Measurements from ENCODE around the gene RALGDS.
"Not testable (repeated sequence)": the region's sequence is repeated elsewhere in the genome, so short reads cannot be mapped to it uniquely, and the experiment has no call there.

Gene RALGDS

DNA sequence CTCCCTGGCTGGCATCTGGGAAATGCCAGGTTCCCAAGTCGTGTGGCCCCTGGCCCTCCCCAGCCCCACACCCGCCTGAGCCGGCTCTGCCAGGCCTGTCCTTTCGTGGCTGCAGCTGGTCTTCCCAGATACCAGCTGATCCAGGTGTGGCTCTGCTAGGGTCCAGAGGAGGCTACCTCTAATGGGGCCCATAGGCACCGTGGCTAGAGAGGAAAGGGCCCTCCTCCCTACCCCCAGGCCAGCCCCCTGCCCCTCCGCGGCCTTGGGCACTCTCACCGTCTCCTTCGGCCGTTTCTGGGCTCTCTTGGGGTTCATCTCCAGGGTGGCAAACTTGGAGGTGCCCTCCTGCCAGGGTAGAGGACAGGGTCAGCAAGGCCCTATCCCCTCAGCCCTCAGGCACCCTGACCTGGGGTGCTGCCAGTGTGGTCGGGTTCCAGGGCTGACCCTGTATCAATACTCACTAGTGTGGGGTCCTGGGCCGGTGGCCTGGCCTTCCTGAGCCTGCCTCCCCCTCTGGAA is 17.0 kb downstream of the RALGDS start:
- no peak for DNase-seq

DNA sequence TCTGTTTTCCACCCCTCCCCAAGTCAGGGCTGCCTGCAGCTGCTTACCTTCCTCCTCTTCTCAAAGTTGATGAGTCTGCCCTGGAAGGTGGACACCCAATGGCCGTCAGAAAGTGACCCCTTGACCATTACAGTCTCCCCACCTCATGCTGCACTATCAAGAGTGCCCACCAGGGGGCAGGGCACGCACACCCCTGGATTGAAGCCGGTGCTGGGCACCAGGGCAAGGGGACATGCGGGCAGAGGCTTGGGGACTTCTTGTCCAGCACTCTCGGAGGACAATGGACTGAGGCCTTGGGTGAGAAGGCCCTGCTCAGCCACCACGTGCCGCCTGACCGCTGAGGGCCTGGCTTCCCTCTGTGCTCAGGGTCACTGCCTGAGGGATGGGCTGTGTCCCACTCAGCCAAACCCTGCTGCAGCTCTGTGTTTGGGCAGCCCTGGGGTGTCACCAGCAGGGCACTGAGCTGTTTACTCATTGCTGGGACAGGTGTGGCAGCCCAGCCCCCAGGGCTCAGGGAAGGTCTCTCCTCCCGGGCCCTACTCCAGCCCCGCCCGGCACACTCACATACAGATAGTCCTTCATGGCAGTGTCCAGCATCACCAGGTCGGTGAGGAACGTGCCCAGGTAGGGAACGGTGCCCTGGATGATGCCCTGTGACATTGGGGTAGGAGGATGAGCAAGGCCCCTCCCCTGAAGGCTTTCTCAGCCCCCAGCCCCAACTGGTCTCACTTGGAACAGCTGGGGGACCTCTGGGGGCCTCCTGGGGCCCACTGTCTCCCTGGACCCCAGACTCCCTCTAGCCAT is 17.7 kb downstream of the RALGDS start:
- DNase-seq, result peak; percentile 53

DNA sequence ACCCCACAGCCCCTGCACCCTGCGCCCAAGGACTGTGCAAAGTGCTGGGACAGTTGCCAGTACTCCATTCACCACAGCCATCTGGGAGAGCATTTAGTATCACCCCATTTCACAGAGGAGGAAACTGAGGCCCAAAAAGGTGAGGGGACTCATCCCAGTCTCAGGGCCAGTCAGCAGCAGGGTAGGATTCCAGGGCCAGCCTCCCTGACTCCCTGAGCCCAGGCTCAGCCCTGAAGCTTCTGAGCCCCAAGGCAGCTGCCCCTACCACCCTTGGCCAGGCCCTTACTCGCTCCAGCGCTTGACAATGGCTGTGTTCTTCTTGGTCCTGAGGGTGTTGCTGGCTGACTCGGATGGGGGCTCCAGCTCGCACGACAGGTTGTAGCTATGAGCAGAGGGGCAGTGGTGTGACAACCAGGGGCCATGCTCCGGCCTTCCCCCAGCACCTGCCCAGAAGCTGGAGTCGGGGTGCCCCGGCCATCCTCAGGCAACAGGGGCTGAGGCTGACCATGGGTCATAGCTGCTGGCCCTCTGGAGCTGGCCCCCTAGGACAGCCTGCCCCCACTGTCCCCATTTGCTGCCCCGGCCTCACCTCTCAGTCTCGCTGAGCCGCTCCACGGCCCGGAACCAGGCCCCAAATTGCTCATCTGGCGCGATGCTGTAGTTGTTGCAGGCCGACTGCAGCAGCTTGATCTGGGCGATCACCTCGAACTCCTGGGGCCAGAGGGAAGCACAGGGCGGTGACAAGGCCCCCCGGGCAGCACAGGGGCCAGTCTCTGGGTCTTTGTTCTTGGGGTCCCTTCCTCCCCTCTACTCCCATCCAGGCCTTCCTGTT is 18.6 kb downstream of the RALGDS start:
- no peak for DNase-seq

DNA sequence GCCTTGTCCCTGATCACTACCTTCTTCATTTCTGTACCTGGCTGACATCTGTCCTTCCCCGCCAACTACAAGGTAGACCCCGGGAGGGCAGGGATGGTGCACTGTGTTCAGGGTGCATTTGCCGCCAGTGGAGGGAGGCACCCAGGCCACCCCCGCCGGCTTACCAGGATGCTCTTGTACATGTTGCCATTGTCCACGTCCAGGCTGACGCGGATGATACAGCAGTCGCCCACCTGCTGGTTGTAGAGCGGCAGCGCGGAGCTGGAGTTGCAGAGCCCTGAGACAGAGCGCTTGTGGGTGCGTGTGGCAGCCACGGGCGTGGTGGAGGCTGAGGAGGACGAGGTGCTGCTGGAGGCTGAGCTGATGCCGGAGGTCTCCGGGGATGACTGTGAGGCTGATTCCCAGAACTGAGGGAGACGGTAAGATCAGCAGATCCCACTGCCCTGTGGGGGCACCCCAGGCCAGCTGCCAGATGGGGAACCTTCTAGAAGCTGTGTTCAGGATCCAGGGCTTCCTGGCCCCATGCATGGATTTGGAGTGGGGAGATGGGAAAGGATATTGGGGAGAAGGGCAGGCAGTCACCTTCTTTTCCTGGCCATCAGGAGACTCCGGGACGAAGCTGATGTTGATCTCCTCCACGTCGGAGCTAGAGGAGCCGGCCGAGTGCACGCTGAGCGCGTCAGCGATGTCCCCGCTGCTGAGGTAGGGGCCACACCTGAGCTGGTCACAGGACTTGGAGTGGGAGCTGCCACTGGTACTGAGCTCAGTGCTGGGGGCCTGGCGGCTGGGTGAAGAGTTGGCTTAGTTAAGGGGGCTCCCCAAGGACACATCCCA is 19.5 kb downstream of the RALGDS start:
- DNase-seq, result no peak

DNA sequence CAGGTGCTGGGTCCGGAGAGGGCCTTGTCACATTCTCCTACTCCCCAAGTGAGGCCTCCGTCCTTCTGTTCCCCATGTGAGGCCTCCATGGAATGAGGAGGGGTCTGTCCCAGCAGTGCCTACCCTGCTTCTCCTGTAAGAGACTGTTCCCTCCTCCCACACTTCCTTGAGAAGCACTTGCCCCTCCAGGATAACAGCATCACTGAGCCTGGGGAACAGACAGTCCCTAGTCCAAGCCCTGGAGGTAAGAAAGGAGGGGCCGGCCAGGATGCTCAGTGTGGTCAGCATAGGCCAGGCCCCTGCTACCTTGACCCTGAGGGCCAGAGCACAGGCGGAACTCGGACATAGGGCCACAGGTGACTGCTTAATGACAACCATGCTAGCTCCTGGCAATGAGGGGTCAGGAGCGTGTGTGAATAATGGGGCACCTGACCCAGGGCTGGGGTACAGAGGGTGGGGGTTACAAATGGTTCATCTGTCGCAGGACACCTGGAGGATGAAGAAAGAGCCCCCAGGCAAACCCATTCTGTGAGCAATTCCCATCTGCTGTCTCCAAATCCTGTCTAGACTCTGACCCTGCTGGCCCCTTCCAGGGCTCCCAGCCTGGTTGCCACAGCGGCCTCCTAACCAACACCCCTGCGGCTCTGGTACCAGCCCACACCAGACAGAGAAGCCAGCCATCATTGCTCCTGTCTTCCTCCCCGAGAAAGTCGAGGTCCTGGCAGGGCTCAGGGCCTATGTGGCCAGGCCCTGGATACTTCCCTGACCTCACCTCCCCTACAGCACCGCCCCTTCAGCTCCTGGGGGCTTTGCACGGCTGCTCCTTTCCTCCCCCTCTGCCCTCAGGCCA is 20.3 kb downstream of the RALGDS start:
- no peak for DNase-seq

DNA sequence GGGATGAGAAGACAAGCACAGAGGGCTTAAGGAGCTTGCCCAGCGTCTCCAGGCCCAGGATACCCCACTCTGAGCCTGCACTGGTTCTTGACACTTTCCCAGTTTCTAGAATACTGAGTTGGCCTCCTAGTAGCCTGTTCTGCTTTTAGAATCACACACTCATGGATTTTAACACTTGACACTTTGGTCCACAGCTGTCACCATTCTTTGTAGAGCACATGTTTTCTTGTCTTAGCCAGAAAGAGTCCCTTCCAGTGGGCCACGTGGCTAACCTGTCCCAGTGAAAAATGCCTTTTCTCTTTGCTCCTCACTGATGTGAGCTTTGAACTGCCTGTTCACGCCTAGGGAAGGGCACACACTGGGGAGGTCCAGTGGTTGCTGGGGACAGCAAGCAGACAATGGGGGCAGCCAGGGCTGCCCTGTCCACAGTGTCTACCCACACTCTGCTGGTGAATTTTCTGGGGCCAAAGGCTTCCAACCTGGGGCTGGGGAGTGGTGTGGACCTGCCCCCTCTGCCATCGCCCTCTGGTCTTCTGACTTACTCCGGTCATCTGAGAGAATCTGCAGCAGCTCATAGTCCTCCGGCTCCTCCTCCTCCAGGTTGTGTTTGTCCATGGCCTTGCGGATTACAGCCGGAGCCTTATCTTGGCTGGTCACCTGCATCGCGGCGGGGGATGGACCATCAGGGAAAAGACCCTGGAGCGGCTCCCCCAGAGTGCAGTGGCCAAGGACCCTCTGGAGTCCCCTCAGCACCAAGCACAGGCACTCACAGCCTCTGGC is 21.1 kb downstream of the RALGDS start:
- no peak for DNase-seq

DNA sequence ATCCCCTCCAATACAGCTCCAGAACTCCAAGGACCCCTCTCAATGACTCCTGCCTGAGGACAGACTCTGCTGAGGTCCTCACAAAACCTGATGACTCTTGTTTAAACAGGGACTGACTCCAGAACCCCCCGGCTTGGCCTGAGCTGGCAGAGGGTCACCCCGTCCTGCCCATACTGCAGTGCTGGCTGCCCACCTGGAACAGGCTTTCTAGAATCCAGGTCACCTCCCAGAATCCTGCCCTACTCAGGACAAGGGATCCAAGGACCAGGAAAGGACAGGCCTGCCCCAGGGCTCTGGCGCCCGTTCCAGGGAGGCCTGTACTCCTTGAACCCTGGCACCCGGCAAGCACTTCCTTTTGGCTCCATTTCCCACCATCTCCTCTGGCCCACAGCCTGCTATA is 22.2 kb downstream of the RALGDS start:
- DNase-seq, result no peak

DNA sequence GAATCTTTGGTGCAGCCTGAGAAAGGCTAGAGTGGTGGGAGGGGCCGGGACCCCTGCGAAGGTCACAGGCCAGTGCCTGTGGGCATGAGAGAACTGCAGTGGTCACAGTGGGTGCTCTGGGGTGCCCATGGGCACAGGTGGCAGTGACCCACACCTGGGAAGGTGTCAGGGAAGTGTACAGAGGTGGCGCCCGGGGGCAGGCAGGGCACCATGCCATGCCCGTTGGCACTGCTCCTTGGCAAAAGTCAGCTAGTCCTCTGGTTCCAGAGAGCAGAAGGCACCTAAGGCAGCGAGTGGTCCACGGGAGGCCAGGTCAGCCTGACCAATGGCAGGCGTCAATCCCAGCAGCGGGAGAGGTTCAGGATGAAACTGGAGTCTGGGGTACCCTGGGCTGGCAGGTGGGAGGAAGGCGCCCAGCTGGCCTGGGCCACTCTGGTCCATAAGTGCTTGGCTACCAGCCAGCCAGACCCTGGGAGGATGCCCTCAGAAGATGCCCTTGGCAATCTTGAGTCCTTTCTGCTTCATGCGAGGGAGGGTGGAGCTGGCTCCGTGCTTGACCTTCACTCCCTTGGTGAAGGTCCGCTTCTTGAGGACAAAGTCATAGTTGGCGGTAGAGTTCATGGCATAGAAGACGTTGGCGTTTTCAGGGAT is 22.8 kb downstream of the RALGDS start:
- DNase-seq, result no peak

DNA sequence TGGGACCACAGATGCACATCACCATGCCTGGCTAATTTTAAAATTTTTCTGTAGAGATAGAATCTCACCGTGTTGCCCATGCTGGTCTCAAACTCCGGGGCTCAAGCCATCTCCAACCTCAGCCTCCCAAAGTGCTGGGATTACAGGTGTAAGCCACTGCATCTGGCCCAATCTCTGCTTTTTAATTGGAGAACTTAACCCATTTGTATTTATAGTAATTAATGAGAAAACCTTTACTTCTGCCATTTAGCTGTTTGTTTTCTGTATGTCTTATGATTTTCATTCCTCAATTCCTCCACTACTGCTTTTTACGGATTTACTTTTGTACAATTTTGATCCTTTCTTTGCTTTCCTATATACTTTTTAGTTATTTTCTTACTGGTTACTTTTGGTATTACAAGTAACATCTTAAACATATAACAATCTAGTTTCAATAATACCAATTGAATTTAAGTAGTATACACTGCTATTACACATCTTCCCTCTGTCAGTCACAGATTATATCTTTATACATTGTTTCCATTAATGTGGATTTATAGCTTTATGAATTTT is 26.1 kb downstream of the RALGDS start:
- no peak for DNase-seq

DNA sequence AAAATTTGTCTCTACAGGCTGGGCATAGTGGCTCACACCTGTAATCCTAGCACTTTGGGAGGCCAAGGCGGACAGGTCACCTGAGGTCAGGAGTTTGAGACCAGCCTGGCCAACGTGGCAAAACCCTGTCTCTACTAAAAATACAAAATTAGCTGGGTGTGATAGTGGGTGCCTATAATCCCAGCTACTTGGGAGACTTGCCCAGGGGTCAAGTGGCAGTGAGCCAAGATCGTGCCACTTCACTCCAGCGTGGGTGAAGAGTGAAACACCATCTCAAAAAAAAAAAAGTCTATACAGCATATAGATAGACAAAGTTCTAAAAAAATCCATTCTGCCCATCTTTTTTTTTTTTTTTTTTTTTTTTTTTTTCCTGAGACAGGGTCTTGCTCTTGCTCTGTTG is 26.7 kb downstream of the RALGDS start:
- not testable (repeated sequence) for DNase-seq

DNA sequence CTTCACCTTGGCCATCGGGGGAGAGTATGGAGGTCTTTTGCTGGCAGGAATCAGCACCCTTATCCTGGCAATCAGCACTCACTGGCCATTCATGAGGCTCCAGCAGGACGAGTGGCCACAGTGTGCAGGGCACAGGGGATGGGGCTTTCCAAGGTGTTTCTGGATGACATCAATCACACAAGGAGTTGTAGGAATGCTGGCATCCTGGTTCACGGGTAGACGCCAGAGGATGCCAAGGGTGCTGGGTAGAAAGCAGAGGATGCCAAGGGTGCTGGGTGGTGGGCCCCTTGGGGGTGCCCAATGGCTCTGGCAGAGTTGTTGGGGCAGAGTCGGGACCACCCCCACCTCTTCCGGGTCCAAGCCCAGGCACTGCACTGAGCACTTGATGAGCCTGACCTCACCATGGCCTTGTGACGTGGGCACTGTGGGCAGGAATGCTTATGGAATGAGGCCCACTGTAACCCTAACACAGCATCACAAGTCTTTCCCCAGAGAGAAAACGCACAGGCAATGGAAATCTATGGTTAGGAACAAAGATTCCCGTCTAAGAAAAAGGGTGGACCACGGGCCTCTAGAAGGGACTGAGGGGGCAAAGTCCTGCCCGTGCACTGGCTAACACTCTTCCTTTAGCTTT is 30.2 kb downstream of the RALGDS start:
- DNase-seq, result no peak

DNA sequence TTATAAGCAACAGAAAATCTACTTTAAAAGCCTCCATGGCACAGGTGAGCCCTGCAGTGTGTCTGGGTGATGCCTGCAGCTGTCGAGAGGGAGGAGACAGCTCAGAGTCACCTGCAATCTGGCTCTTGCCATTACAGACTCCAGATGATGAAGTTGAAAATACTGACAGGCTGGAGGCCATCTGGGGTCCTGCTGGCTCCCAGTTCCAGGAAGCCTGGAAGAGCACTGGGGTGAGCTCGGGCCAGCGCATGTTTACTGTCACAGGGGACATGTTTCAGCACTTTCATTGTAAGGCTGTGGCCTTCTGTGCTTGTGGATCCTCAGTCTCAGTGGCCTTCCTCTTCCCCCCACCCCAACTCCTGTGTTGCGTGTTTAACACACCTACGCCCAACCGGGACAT is 30.9 kb downstream of the RALGDS start:
- DNase-seq, result no peak

DNA sequence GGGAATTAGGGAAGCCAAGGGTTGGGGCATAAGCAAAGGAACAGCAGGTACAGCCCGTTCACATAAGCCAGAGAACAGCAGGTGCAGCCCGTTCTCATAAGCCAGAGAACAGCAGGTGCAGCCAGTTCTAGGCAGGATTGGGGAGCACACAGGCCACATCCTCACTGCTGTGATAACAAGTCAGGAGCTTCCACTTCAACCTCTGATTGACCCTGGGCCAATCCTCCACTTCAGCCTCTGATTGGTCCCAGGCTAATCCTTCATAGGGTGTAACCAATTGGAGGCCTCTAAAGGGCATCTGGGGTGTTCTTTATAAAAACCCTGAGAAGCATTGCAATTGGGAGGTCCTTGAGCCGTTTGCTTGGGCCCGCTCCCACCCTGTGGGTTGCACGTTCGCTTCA is 31.8 kb downstream of the RALGDS start:
- DNase-seq, result no peak

DNA sequence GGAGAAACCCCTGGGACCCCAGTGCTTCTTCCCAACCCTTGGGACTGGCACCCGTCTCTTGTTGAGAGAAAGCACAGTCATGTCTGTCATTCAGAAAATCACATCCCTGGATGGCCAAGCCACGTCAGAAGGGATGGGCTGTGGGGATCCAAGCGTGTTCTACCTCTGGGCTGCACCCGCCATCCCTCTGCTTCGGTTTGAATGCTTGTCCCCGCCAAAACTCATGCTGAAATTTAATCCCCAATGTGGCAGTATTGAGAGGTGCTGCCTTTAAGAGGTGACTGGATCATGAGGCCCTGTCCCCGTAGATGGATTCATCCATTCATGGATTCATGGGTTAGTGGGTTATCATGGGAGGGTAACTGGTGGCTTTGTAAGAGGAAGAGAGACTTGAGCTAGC is 32.3 kb downstream of the RALGDS start:
- DNase-seq, result no peak

DNA sequence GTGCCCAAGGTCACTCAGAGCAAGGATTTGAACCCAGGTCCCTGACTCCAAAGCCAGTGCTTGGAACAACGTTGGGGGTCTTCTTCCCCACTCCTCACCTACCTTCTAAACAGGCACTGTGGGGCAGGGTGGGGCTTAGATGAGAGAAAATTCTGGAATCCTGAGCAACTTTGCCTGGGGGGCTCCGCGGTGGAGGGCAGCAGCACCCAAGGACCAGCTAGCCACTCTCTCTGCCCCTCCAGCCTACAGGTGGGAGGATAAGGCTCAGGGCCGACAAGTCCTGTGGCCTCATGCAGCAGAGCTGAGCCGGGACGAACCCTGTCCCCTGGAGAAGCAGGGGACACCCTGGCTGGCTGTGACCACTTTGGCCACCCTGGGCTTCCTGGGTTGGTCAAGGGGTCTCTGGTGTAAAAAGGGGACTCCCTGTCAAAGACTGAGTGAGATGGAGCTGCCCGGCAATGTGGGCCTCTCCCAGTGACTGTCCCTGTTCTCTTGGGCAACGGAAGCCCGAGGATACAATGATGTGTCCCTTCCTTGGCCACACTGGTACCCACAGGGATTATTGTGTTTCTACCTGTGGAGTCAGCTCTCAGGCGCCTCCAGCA is 32.8 kb downstream of the RALGDS start:
- no peak for DNase-seq

DNA sequence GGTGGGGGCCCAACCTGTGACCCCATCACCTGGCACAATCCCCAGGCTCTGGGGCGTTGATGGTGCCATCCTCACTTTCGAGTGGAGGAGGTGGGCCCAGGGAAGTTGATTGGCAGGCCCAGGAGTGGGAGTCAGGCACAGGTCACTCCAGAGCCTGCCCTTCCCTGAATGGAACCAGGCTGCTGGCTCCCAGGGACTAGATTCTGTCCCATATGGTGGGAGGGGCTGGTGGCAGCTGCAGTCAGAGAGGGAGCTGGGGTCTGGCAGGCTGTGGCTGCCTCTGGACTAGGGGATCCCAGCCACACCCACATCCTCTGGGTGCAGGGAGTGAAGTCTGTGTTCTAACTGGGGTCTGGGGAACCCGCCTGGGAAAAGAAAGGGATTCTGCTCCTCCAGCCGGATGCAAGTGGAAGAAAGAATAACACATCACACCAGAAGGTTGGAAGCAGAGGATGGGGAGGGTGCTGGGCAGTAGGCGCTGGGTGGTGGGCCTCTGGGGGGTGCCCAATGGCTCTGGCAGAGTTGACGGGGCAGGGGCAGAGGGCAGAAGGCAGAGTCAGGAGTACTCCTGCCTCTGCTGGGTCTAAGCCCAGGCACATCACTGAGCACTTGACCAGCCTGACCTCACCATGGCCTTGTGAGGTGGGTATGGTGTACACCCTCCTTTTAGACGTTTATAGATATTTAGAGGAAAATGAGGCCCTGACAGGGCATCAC is 33.5 kb downstream of the RALGDS start:
- no peak for DNase-seq

DNA sequence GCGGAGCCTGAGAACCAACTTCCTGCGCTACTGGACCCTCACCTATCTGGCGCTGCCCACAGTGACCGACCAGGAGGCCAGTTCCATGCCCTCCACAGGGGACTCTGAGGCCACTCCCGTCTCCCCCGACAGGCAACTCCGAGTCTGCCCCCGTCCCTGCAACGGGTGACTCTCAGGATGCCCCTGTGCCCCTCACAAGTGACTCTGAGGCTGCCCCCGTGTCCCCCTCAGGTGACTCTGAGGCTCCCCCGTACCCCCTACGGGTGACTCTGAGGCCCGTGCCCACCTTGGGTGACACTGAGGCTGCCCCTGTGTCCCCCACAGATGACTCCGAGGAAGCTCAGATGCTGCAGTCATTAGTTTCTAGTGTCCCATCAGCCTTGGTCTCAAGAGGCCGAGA is 34.1 kb downstream of the RALGDS start:
- no peak for DNase-seq

DNA sequence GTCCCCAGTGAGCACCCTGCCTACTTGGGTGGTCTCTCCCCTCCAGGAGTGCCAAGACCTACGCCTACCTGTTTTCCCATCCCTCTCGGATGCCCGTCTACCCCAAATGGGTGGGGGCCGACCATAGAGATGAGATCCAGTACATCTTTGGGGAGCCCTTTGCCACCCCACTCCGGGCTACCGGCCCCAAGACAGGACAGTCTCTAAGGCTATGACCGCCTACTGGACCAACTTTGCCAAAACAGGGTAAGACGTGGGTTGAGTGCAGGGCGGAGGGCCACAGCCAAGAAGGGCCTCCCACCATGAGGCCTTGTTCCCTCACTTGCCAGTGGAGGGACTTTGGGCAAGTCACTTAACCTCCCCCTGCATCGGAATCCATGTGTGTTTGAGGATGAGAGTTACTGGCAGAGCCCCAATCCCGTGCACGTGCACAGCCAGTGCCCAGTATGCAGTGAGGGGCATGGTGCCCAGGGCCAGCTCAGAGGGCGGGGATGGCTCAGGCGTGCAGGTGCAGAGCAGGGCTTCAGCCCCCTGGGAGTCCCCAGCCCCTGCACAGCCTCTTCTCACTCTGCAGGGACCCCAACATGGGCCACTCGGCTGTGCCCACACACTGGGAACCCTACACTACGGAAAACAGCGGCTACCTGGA is 34.7 kb downstream of the RALGDS start:
- not testable (repeated sequence) for DNase-seq
